Iris pigment epithelial cell (primary cell): ENCODE data around the gene TMEM184B.

ENCODE experiments used
- DNase-seq: peaks from one replicate; pipeline ENCODE4 v3.0.0-alpha.2; 2011; ENCODE audit warnings: low read depth

Gene TMEM184B

GRCh38 chr22:38272373-38273134 lies at the start of gene TMEM184B:
TSS of gene TMEM184B (minus strand) at chr22:38273010. CDS start at chr22:38247961, 25,049 bp downstream.
- no peak for DNase-seq

GRCh38 chr22:38320605-38321402 lies 48.0 kb upstream of the TMEM184B start:
- no peak for DNase-seq

DNA sequence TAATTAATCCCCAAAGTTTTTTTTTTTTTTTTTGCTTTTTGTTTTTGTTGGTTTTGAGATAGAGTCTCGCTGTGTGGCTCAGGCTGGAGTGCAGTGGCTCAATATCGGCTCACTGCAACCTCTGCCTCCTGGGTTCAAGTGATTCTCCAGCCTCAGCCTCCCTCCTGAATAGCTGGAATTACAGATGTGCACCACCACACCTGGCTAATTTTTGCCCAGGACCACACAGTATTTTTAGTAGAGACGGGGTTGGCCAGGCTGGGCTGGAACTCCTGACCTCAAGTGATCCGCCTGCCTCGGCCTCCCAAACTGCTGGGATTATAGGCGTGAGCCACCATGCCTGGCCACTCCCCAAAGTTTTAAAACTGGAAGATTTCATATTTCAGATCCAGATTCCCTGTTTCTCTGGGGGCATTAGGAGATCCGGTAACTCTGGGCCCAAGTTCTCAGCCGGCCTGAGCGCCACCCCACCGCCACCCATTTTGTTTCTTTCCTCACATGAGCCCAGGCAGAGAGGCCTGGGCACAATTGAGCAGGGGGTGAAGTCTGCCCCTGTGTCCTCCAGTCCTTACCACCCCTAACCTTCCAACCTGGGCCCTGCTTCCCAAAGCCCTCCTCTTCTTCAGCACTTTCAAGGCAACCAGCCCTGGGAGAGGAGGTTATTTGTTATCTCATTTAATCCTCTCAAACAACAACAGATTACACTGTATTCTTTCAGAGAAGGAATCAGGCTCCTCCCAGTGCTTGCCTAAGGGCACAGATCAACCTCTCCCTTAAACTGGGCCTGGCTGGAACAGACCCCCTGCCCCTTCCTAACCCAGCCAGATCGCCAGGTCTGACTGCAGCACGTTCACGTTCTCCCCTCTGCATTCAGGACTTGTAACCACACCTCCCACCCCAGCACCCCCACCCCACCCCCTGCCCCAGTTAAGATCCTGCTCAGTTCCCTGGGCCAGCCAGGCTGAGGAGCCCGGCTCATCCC lies 46.3 kb upstream of the TMEM184B start:
- DNase-seq: no peak

GRCh38 chr22:38317995-38318715 lies 45.3 kb upstream of the TMEM184B start:
- peak; percentile 92 for DNase-seq

DNA sequence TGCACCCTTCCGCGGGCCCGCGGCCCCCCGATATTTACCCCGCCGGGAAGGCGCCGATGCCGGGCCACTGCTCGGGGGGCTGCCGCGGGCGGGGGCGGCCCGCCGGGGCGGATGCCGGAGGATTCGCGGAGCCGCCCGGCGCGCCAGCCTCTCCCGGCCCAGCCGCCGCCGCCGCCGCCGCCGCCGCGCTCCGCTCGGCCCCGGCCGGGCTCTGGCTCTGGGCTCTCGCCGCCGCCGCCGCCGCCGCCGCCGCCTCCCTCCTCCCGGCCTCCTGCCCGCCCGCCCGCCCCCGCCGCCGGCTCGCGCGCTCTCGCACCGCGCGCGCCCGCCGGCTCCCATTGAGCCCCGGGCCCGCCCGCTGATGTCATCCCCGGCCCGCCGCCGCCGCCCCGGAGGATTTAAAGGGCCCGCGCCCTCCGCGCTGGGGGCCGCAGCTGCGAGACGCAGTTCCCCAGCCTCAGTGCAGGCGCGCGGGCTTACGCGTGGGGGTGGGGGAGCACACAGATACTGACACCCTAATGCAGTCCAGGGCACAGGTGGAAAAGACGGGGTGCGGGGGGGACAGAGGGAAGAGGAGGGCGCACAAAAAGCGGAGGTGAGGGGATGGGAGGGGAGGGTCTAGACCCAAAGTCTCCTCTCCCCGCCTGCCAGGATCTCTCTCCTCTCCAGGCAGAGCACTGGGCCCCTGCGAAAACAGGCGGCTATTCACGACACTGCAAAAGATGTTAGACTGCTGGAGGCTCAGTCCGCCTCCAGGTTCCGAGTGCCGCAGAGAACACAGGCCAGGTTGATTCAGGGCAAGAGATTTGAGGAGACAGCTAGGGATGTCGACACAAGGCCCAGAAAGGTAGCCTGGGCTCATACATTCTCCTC lies 44.5 kb upstream of the TMEM184B start, which contains the start of gene CSNK1E:
TSS of gene CSNK1E (minus strand) at position 312 of the 873 bp plus-strand sequence. CDS start 3,276 bp downstream, outside the sequence.
- DNase-seq: peak; percentile 63

DNA sequence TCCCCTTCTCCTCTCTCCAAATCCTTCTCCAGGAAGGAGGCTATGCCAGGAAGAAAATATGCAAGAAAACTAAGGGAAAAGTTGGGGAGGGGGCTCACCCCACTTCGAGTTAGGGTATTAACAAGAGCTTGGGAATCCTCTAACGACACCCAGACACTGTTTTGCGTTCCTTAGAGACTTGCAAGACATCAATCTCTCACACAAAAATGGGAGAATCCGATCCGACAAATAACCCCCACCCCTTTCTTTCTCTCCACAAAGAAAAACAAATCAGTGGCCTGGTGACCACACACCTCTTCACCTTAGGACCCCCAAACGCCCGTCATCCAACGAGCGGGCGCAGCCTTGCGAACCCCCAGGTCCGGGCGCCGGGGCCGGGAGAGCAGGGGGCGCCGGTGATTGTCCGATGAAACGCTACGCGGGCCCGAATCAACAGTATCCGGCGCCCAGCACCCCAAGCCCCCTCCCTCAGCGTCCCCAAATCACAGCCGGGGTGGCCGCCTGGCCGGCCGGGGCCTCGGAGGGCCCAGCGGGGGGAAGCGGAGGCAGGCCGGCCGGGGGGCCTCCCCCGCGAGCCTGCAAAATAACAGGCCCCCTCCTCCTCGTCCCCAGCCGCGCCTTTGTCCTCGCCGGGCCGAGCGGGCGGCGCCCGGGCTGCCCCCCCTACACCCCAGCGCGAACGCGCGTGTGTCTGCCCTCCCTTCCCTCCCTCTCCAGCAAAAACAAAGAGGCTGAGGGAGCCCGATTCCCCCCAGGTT lies 43.7 kb upstream of the TMEM184B start:
- peak; percentile 63 for DNase-seq

- DNase-seq: no peak
Measured at GRCh38 chr22:38315823-38316363, 43.1 kb upstream of the TMEM184B start.

DNA sequence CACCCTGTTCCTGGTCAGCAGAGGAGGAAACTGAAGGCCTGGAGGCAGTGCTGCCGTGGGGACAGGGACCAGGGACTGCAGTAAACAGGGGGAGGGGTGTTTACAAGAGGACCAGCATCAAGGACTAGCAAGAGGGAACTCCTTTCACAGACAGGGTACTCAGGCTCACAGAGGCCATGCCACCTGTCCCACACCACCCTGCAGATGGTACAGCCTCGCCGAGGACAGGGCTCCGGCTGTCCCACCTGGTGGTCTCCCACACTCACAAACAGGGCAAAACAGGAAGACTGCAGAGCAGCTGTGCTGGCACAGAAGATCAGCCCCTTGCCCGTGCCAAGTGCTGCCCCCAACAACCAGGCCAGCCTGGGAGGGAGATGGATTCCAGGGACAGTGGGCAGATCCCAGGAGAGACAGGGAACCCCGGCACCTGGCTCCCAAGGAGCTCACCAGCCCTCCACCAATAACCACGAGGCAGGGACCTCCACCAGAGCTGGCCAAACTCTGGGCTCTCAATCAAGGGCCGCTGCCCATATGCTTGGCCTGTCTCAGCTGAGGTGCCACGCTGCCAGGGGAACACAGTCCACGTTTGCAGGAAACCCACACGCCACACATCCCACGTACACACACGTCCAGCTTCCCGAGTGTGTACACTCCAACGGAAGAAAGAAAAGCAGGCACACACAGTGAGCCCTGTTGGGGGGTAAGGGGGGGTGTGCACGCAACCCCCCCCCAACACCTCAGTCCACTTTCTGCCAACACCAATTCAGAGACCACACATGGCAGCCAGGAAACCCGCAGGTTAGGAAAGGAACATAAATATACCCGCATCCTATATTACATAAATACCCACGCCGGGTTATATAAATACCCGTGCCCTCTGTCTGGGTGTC lies 42.4 kb upstream of the TMEM184B start:
- DNase-seq: no peak

DNA sequence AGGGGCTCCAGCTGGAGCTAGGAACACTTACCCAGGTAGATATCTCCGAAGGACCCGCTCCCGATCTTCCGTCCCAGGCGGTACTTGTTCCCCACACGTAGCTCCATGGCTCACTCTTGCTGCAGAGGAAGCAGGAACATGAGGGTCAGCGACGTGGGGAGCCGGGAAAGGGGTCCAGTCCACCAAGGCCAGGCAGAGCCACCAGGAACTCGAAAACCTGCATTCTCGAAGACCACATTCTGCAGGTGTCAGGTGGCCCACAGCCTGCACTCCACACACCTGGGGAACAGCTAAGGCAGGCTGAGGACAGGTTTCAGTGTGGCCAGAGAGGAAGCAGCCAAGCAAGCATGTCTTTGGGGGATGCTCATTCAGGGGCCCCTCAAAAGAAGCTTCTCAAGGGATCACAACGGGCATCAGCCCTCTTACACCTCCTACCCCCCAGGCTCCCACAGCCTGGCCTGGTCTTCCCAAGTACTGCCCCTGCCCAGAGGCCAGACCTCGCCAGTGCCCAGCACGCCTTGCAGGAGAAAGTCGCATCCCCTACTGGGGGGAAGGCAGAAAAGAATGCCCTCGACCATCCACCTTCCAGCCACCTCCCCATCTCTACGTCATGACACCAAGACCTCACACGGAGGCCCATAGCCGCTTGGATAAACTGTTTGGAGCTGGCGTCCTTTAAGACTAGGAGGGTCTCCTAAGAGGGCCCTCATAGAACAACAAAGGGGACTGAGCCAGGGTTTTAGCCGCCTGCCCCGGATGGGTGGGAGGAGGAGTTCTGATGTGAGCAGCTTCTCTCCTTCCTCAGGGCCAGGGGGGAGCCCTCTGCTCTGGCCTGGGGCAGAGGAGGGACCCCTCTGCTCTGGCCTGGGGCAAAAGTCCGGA lies 41.5 kb upstream of the TMEM184B start:
- DNase-seq: peak; percentile 56

- peak; percentile 94 for DNase-seq
Measured at GRCh38 chr22:38313384-38313955, 40.7 kb upstream of the TMEM184B start.

- no peak for DNase-seq
Measured at GRCh38 chr22:38312261-38312800, 39.5 kb upstream of the TMEM184B start.

DNA sequence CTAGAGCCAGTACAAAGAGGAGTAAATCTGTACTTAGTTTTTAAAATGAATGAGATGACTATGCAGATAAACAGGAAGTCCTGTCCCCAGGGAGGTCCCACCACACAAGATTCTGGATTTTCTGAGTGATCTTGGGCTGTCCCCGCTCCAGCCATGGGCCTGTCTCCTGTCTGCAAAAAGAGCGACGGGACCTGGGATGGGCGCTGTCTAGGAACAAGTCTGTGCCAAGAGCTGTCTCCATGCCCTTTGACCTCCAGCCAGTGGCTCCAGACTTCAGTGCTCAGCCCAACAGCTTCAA lies 38.5 kb upstream of the TMEM184B start:
- DNase-seq: no peak

DNA sequence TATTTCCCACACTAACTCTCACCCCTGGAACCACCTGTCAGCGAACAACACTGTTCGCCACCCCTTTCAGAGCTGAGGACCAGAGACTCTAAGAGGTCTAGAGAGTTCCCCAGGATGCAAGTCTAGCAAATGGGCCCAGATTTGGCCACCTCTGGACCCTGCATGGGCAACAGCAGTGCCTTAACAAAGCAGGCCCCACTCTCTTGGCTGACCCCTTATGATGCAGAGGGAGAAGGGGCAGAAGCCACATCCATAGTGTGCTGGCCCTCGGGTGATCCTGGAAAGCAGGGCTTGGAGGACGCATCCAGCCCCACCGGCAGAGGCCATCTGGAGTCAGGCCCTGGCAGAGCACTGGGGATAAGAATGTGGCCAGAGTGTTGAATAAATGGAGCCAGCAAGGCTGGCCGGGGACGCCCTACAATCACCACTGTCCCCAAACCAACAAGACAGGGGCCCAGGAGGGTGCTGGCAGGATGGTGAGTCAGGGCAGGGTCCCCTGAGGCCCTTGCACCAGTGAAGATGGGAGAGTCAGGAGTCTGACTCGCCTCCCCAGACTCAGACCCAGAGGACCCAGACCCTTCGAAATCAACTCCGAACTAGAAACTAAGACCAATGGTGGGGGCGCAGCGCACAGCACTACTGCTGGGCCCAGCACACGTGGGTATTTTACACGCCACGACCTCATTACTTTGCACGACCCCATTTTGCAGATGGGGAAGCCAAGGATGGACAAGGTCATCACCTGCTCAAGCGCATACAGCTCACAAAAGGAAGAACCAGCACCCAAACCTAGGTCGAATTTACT lies 37.9 kb upstream of the TMEM184B start:
- no peak for DNase-seq

DNA sequence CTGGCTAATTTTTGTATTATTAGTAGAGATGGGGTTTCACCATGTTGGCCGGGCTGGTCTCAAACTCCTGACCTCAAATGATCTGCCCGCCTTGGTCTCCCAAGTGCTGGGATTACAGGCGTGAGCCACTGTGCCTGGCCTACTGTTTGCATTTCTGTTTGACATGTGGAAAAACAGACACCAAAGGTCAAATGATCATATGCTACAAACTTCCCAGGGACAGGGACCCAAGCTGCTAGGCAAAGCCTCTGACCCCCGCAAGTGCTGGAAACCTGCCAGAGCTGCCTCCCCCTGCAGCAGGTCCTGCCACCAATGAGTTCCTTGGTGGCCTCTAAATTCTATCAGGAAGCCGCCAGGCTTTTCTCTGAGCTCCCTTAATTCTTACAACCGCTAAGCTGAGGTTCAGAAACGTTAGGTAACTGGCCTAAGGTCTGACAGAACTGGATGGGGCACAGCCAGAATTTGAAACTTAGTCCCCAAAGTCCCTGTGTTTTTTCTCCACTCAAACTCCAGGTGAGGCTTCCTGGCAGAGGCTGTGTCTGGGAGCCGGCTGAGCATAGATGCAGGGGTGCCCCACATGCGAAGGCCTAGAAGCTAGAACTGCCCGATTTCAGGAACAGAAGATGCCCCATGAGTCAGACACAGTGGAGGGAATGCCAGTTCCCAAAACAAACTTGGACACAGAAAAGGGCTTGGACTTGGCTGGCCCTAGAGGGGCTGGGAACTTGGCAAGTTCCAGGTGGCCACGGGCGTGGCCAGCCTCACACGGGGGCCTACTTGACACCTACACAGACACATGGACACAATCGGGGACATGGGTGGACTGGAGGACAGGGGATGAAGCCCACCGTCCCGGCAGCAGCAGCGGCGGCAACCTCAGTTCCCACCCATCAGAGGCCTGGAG lies 37.1 kb upstream of the TMEM184B start:
- DNase-seq: no peak
